Measurements from ENCODE around the gene PDE9A.

Gene PDE9A

DNA sequence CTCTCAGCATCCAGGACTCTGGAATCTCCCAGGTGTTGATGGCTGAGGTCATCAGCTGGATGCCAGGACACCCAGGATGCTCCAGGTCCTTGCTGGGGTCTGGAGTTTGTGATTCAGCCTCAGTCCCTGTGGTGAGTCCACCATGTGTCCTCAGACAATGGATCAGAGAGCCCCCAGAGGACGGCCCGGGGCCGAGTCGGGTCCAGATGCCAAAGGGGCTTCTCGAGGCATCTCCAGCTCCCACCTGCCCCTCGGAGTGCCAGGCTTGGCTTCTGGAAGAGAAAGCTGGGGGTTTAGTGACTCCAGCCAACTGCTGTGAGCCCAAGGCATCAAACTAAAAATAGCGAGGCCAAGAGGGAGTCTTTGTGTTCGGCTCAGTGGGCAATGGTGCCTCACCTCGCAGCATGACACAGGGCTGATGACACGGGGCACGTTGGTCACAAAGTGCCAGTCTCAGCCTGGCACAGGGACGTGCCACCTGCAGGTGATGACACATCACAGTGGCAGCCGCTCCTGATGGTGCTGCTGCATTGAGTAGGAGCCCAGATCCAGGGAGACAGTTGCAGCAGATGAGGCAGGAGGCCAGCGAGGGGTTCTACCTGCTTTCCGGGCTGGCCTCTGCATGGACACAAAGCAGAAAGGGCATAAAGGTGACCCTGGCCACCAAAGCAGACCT, 10.6 kb downstream of the PDE9A start:
- TF ChIP-seq TAF1 (IDR thresholded peaks at IDR 0.05; ENCODE audit: borderline replicate concordance, insufficient read depth, low read length), result no peak
- TF ChIP-seq REST (IDR thresholded peaks at IDR 0.05; ENCODE audit: insufficient read depth in 1 of 2, low read depth in 2 of 2, low read length in 2 of 2), result no peak
- no peak for TF ChIP-seq SIN3A (IDR thresholded peaks at IDR 0.05; ENCODE audit: borderline replicate concordance, insufficient read depth, low read length)
- no peak for TF ChIP-seq FOXP2 (optimal IDR thresholded peaks at IDR 0.05; ENCODE audit: borderline replicate concordance, extremely low read depth, extremely low read length, insufficient read depth)
- no peak for TF ChIP-seq POLR2AphosphoS5 (IDR thresholded peaks at IDR 0.05; ENCODE audit: low read depth, low read length)

DNA sequence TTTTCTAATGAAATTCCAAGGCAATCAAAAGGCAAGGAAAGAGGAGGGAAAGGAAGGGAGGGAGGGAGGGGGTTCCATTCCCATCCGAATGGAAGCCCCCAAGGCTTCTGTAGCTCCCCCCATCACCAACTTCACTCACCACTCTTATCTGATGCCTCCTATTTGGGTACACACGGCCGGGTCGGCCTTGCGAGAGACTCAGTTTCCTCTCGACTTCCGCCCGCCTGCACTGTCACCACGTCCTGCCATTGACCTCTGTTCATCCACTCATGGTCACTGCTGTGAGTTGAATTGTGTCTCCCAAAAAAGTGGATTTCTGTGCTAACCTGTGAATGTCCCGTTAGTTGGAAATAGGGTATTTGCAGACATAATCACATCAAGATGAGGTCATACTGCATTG, 11.2 kb downstream of the PDE9A start:
- no peak for TF ChIP-seq POLR2AphosphoS5 (IDR thresholded peaks at IDR 0.05; ENCODE audit: low read depth, low read length)
- TF ChIP-seq FOXP2 (optimal IDR thresholded peaks at IDR 0.05; ENCODE audit: borderline replicate concordance, extremely low read depth, extremely low read length, insufficient read depth), result no peak
- TF ChIP-seq SIN3A (IDR thresholded peaks at IDR 0.05; ENCODE audit: borderline replicate concordance, insufficient read depth, low read length), result no peak
- no peak for TF ChIP-seq TAF1 (IDR thresholded peaks at IDR 0.05; ENCODE audit: borderline replicate concordance, insufficient read depth, low read length)
- no peak for TF ChIP-seq REST (IDR thresholded peaks at IDR 0.05; ENCODE audit: insufficient read depth in 1 of 2, low read depth in 2 of 2, low read length in 2 of 2)

GRCh38 chr21:42665026-42665425, 11.6 kb downstream of the PDE9A start:
- TF ChIP-seq POLR2AphosphoS5 (IDR thresholded peaks at IDR 0.05; ENCODE audit: low read depth, low read length) (no peak), SIN3A (IDR thresholded peaks at IDR 0.05; ENCODE audit: borderline replicate concordance, insufficient read depth, low read length) (no peak), REST (IDR thresholded peaks at IDR 0.05; ENCODE audit: insufficient read depth in 1 of 2, low read depth in 2 of 2, low read length in 2 of 2) (no peak), TAF1 (IDR thresholded peaks at IDR 0.05; ENCODE audit: borderline replicate concordance, insufficient read depth, low read length) (no peak), FOXP2 (optimal IDR thresholded peaks at IDR 0.05; ENCODE audit: borderline replicate concordance, extremely low read depth, extremely low read length, insufficient read depth) (no peak)

- TF ChIP-seq TAF1 (IDR thresholded peaks at IDR 0.05; ENCODE audit: borderline replicate concordance, insufficient read depth, low read length) (no peak), SIN3A (IDR thresholded peaks at IDR 0.05; ENCODE audit: borderline replicate concordance, insufficient read depth, low read length) (no peak), REST (IDR thresholded peaks at IDR 0.05; ENCODE audit: insufficient read depth in 1 of 2, low read depth in 2 of 2, low read length in 2 of 2) (no peak), POLR2AphosphoS5 (IDR thresholded peaks at IDR 0.05; ENCODE audit: low read depth, low read length) (no peak), FOXP2 (optimal IDR thresholded peaks at IDR 0.05; ENCODE audit: borderline replicate concordance, extremely low read depth, extremely low read length, insufficient read depth) (no peak)
Observed at GRCh38 chr21:42665484-42665883, 12.1 kb downstream of the PDE9A start.
